GM19023 (cell line): ENCODE data around the gene ZAR1.

Source experiments
- ATAC-seq: cut with Tn5 transposase; IDR thresholded peaks from one replicate; pipeline ENCODE4 v1.9.1; 2021; ENCODE audit warnings: mild to moderate bottlenecking, moderate library complexity; ENCODE audit not compliant: unreplicated experiment

The ZAR1 gene

DNA sequence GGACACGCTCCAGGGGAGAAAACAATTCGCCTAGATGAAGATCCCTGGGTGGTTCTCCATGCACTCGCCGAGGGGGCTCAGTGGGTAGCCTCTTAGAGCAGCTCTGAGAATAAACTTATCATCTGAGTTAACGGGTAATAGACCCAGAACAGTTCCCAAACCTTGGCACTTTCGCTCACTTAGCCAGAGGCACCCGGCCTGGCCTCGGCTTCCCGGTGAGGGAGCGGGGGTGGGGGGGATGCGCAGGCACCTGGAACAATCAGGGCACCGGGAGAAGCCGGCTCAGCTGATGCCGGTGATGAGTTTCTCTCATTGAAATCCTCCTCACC, 405 bp upstream of the ZAR1 start:
- no peak for ATAC-seq

DNA sequence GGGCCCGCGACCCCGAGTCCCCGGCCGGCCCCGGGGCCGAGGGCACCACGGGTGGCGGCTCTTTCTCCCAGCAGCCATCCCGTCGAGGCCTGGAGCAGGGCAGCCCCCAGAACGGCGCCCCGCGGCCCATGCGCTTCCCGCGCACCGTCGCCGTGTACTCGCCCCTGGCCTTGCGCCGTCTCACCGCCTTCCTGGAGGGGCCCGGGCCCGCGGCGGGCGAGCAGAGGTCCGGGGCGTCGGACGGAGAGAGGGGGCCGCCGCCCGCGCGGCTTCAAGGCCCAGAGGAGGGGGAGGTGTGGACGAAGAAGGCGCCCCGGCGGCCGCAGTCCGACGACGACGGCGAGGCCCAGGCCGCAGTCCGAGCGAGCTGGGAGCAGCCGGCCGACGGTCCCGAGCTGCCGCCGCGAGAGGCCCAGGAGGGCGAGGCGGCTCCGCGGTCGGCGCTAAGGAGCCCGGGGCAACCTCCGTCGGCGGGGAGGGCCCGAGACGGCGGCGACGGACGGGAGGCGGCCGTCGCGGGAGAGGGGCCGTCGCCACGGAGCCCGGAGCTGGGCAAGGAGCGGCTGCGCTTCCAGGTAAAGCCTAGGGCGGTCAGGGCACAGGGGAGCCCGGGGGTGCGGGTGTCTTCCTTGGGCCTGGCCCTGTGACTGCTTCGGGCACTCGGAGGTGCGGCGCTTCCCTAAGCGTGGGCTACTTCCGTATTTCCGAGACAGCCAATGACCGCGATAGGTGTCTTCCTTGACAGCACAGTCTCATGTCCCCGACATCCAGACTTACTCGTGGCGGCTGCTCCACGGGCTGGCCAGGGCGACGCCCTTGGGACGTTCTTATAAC, 845 bp downstream of the ZAR1 start:
- no peak for ATAC-seq

GRCh38 chr4:48491514-48492176, 1.6 kb downstream of the ZAR1 start:
- no peak for ATAC-seq

GRCh38 chr4:48493452-48494100, 3.5 kb downstream of the ZAR1 start:
- no peak for ATAC-seq

DNA sequence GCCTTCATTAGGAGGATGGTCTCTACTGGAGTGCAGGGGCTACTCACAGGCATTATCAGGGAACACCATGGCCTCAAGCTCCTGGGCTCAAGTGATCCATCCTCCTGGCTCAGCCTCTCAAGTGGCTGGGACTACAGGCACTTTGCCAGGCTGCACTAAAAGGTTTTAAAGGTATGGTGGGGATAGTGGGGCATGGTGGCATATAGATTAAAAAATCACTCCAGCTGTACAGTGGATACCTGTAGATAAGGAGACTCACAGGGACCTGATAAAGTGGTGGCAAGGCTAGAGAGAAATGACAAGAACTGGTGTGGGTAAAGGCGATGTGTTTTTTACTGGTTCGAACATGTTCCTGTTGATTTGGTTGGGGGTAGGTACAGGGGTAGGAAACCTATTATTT, 5.9 kb downstream of the ZAR1 start:
- no peak for ATAC-seq

DNA sequence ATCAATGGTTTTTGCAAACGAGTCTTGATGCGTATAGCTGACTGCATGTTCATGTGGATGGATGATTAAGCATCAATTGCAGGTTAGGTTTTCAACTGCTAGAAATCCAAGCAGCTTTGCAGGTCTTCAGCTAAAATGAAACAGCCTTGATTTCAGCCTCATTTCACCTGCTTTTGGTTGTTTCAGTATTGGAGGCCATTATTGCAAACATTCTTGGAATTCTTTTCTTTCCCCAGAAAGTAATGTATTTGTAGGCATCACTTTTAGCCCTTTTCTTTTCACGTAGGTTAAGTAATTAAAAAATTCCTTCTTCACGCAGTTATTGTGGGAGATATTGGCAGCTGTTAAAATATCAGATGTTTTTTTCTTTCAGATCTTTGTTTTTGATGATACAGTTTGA, 8.8 kb downstream of the ZAR1 start:
- ATAC-seq, result no peak

DNA sequence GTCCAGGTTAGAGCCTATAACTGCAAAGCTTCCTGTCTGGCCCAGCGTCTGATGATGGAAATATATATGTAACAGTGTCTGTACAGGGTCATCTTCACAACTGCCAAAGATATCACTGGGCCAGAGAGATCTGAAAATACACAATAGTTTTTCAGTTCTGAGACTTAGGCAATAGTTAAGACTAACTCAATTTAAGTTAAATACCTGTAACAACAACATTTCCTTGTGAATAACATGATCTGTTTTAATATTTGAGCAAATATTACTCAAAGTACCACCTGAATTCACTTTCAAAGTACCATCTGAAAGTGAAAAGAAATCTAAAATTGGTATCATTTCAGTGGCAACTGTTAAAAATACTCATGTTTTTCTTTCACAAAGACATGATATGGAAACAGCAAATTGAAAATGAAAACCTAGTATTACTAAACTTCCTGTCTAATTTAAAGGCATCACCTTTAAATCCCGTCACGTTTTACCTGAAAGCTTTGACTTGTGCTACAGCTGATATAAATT, 9.6 kb downstream of the ZAR1 start:
- ATAC-seq, result peak; percentile 70

GRCh38 chr4:48503233-48504025, 13.4 kb downstream of the ZAR1 start:
- ATAC-seq, result no peak

GRCh38 chr4:48504026-48504330, 13.9 kb downstream of the ZAR1 start:
- no peak for ATAC-seq

DNA sequence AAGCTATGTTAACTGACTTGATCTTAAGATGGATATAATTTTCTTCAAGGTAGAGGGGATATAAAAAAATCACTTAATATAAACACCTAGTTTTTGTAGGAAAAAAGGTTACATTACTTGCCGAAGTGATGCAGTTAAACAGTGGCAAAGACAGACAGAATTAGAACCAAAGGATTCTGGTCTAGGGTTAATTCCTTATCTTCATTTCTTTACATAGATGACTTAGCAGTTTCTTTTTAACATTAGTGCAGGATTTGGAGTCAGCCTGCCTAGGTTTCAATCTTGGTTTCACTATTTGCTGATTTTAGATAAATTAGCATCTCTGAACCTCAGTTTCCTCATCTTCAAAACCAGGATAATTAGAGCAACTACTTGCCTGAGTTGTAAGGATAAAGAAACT, 14.3 kb downstream of the ZAR1 start:
- no peak for ATAC-seq

GRCh38 chr4:48506716-48507115, 16.7 kb downstream of the ZAR1 start:
- no peak for ATAC-seq

GRCh38 chr4:48509543-48509942, 19.5 kb downstream of the ZAR1 start:
- no peak for ATAC-seq

DNA sequence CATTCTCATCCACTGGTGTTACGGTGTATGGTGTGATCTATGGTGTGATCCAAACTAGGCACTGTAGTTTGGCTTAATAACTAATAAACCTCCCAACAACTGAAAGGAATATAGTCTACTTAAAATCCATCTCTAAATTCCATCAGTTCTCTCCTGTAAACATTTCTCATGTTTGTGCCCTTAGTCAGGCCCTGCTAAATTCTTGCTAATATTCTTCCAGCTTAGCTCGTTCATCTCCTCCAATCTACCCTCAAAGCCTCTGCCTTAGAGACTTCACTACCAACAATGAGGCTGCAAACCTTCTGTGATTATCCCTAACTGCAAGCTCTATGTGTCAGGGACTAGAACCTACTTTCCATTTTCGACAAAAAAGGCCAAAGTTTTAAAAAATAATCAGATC, 28.1 kb downstream of the ZAR1 start:
- ATAC-seq, result no peak

- ATAC-seq, result no peak
These were observed 36.4 kb downstream of the ZAR1 start for GRCh38 chr4:48526406-48526805.

GRCh38 chr4:48538358-48538757, 48.3 kb downstream of the ZAR1 start:
- no peak for ATAC-seq

DNA sequence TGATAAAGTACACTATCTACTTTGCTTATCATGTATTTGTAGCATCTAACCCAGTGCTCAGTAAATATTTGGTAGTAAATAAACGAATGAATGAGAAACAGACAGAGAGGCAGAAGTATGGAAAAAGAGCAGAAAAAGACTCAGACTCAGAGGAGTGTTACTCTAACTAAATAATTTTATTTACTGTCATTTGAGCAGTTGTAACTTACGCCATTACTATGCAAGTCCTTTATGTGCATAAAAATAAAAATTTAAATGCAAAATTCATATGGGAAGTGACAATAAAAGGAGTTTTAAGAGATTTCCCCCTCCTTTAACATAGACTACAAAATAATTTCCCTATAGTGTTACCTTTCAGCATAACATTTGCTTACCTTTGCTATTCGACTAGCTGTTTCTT, 49.5 kb downstream of the ZAR1 start:
- ATAC-seq, result no peak

DNA sequence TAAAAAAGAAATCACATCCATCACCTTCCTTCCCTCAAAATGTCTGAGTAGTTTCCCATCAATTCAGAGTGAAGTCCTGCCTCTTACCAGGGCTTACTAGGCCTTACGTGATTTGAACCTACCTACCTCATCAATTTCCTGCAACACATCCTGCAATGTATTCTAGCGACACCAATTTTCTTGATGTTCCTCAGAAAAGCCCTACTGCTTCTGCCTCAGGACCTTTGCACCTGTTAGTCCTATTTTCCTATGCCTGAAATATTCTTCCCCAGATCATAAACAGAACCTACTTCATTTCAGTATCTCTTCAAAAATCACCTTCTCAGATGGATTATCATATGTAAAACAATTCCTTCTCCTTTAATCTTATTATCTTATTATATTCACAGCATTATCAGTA, 52.8 kb downstream of the ZAR1 start:
- no peak for ATAC-seq

DNA sequence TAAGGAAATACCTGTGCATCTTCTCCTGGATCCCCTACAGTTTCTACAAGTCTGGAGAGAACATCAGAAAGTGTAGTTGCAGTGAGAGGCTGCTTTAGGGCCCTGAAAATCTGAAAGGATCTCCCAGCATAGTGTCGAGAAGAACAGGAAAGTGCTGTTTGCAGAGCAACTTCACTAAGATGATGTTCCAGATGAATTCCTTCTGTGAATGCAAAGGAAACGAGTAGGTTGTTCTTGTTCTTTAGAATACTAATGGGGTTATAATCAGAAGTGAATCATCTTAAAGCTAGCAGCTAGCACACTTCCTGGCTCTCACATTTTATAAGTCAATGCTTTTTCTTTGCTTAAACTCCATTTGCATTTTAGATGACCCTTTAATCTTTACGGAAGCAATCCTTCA, 53.7 kb downstream of the ZAR1 start:
- ATAC-seq, result no peak
